CD4-positive, alpha-beta T cell treated with Interleukin-17A for 4 hours (primary cell): Measurements from ENCODE around the gene DCAF16.
"Not testable (repeated sequence)": the region's sequence is repeated elsewhere in the genome, so short reads cannot be mapped to it uniquely, and the experiment has no call there.

ENCODE experiments used
- DNase-seq: peaks from one replicate; pipeline ENCODE4 v3.0.0-alpha.2; 2020; ENCODE audit warnings: mixed read lengths

The DCAF16 gene

GRCh38 chr4:17810260-17811077 is at the start of gene DCAF16, which contains the start of gene NCAPG:
Gene DCAF16, minus strand, starts transcription at chr4:17810757. Its CDS starts 6,616 bp downstream, at chr4:17804141.
Gene NCAPG, plus strand, starts transcription at chr4:17810979. Its CDS starts 99 bp downstream, at chr4:17811078.
- peak; percentile 99 for DNase-seq

- DNase-seq, result no peak
Measured at GRCh38 chr4:17859793-17860406, 49.3 kb upstream of the DCAF16 start.

GRCh38 chr4:17854036-17854435 is 43.5 kb upstream of the DCAF16 start:
- no peak for DNase-seq

GRCh38 chr4:17851959-17852358 is 41.4 kb upstream of the DCAF16 start:
- no peak for DNase-seq

- DNase-seq, result not testable (repeated sequence)
Measured at GRCh38 chr4:17850295-17850694, 39.7 kb upstream of the DCAF16 start.

- DNase-seq, result no peak
Measured at GRCh38 chr4:17846266-17846665, 35.7 kb upstream of the DCAF16 start.

GRCh38 chr4:17823871-17824669 is 13.5 kb upstream of the DCAF16 start:
- DNase-seq, result no peak

- DNase-seq, result no peak
Measured at GRCh38 chr4:17817027-17817426, 6.5 kb upstream of the DCAF16 start.

GRCh38 chr4:17816142-17816541 is 5.6 kb upstream of the DCAF16 start:
- DNase-seq, result no peak

GRCh38 chr4:17814140-17814539 is 3.6 kb upstream of the DCAF16 start:
- DNase-seq, result no peak

- no peak for DNase-seq
Measured at GRCh38 chr4:17812801-17813200, 2.2 kb upstream of the DCAF16 start.

GRCh38 chr4:17812125-17812524 is 1.6 kb upstream of the DCAF16 start:
- no peak for DNase-seq

- no peak for DNase-seq
Measured at GRCh38 chr4:17811078-17811603, 584 bp upstream of the DCAF16 start.

GRCh38 chr4:17809667-17810066 is 890 bp downstream of the DCAF16 start:
- no peak for DNase-seq

- no peak for DNase-seq
Measured at GRCh38 chr4:17807446-17807845, 3.1 kb downstream of the DCAF16 start.

- no peak for DNase-seq
Measured at GRCh38 chr4:17805580-17806155, 4.9 kb downstream of the DCAF16 start.

GRCh38 chr4:17797808-17798207 is 12.7 kb downstream of the DCAF16 start:
- DNase-seq, result no peak

GRCh38 chr4:17794730-17795129 is 15.8 kb downstream of the DCAF16 start:
- DNase-seq, result no peak

- DNase-seq, result no peak
Measured at GRCh38 chr4:17788956-17789355, 21.6 kb downstream of the DCAF16 start.

GRCh38 chr4:17787315-17787714 is 23.2 kb downstream of the DCAF16 start:
- DNase-seq, result no peak

GRCh38 chr4:17786567-17786966 is 24.0 kb downstream of the DCAF16 start:
- no peak for DNase-seq

- no peak for DNase-seq
Measured at GRCh38 chr4:17785858-17786257, 24.7 kb downstream of the DCAF16 start.
